Stimulated activated CD4-positive, alpha-beta T cell treated with anti-CD3 and anti-CD28 coated beads, Interleukin-12 subunit alpha, Interleukin-12 subunit beta, amount 100 ng/mL, for 4 hours (primary cell): Measurements from ENCODE around the gene YY1.
"Not testable (repeated sequence)": the region's sequence is repeated elsewhere in the genome, so short reads cannot be mapped to it uniquely, and the experiment has no call there.

Experiments
- DNase-seq: peaks from one replicate; pipeline ENCODE4 v3.0.0-alpha.2; 2020

YY1 gene

DNA sequence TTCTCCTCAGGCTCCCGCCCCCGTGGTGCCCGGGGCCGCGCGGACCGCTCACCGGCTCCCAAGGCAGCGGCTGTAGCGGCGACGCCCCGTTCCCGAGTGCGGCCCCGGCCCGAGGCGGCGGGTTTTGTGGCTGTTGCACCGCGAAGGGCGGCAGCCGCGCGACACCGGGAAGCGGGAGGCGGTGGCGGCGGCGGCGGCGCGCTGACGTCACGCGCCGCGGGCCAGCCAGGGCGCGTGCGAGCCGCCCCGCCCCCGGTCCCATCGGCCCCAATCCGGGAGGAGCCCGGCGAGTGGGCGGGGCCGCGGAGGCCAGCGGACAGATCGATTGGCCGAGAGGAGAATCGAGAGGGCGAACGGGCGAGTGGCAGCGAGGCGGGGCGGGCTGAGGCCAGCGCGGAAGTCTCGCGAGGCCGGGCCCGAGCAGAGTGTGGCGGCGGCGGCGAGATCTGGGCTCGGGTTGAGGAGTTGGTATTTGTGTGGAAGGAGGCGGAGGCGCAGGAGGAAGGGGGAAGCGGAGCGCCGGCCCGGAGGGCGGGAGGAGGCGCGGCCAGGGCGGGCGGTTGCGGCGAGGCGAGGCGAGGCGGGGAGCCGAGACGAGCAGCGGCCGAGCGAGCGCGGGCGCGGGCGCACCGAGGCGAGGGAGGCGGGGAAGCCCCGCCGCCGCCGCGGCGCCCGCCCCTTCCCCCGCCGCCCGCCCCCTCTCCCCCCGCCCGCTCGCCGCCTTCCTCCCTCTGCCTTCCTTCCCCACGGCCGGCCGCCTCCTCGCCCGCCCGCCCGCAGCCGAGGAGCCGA, at the start of gene YY1:
YY1 (plus strand) TSS at position 726 of the 792 bp plus-strand sequence. CDS start 101 bp downstream, outside the sequence.
- peak; percentile 99 for DNase-seq

GRCh38 chr14:100190126-100190525, 48.8 kb upstream of the YY1 start:
- DNase-seq: no peak

DNA sequence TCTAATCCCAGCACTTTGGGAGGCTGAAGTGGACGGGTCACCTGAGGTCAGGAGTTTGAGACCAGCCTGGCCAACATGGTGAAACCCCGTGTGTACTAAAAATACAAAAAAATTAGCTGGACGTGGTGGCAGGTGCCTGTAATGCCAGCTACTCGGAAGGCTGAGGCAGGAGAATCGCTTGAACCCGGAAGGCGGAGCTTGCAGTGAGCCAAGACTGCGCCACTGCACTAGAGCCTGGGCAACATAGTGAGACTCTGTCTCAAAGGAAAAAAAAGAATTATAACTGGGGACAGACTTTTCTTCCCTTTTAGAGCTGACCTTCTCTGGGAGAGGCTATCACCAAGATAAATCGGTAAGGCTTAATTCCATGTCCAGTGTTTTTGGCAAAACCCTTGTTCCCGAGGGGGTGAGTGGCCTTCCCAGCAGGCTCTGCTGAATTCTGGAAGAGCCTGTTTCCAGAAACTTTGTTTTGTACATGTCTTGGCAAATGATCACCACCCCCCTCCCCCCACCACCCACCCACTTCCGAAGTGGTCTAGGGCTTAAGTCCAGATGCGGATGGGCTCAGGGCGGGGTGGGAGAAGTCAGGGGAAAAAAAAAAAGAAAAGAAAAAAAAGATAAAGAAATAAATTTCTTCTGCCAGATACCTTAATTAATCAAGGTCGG, 47.2 kb upstream of the YY1 start:
- no peak for DNase-seq

- DNase-seq: no peak
Measured at GRCh38 chr14:100192250-100192671, 46.7 kb upstream of the YY1 start.

DNA sequence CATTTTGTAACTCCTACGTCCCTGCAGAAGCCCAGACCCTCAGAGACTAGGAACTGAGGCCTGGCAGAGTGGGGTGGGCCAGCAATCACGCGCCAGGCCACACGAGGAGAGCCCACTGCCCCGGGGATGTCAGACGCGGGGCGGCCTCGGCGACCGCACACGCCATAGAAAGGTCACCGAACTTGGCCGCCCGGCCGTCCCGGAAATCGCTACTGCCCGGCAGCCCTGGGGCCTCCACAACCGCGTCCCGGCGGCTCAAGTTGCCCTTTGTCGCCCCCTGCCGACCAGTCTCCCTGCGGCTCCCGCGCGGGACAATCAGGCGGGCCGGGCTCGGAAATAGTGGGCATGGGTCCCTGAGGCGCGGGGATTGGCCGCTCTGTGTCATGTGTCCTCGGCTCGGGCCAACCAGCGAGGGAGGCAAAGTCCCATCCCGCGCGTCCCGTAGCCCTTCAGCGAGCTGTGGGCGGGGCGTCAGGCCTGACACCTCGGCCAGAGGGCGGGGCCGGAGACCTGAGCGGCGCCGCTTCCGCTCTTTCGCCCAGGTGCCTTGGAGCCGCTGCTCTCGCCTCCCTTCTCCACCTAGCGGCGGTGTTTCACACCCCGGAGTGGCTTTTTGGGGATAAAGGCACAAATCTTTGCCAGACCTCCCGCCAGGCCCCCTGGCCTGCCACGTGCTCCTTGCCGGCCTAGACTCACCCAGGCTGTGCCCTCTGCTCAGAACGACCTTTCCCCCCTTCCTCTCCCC, 46.1 kb upstream of the YY1 start:
- DNase-seq: peak; percentile 99

- DNase-seq: no peak
Measured at GRCh38 chr14:100193417-100194357, 45.3 kb upstream of the YY1 start.

DNA sequence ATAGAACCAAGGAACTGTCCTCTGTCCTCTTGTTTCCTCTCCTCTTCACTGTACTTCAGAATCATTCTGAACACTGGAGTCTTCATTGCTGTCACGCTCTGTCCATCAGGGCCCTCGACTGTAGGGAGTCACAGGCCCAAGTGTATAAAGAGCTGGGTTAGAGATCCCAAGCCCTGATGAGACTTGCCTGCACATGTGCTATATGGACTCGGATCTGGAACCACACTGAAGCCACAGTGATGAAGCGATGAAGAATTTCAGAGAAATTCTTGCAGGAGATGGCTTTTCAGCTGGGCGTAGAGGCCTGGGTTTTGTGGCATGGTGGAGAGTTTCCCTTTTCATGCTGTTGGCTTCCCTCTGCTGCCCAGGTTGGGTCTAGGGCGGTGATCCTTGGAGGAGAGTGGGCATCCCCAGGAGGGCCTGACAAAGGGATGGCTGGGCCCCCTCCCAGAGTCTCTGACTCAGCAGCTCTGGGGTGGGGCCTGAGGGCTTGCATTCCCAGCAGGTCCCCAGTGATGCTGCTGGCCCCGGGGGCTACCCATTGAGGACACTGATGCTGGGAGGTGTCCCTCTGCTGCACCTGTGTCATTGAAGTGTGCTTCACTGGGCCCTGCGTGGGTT, 39.6 kb upstream of the YY1 start:
- no peak for DNase-seq

DNA sequence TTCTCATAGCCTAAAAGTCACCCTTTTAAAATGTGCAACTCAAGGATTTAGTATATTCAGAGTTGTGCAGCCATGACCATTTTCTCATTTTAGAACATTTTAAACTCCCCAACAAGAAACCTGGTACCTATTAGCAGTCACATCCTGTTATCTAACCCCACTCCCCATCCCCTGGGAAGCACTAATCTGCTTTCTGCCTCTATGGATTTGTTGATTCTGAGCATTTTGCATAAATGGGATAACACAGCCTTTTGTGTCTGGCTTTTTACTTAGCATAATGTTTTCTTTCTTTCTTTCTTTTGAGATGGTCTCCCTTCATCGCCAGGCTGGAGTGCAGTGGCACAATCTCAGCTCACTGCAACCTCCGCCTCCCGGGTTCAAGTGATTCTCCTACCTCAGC, 38.6 kb upstream of the YY1 start:
- no peak for DNase-seq

DNA sequence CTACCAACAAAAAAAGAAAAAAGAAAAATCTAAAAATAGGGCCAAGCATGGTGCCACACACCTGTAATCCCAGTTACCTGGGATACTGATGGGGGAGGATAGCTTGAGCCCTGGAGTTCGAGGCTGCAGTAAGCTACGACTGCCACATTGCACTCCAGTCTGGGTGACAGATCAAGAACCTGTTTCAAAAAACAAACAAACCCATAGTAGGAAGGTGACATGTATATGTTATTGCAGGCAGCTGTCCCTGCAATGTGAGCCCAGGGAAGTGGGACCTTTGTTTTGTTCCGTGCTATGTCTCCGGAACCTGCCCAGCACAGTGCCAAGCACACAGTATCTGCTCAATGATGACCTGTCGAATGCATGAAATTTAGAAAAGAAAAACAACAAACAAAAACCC, 37.2 kb upstream of the YY1 start:
- DNase-seq: no peak

- no peak for DNase-seq
Measured at GRCh38 chr14:100202712-100203111, 36.2 kb upstream of the YY1 start.

DNA sequence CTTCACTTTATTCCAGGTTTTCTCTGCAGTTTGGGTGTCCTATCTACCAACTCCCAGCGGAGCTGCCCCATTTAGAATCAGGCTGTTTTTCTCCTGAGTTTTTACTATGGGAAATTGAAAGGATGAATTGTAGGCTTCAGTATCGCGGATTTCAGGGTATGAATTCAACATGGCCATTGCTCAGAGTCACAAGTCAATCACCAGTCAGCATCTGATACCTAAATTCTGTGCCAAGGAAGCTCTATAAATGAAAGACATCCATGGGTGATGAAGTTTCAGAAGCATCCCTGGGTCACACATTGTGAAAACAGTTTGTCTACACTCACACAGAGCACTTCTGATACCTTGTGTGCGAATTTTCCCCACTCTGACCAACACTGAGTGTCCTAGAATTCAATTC, 35.8 kb upstream of the YY1 start:
- no peak for DNase-seq

DNA sequence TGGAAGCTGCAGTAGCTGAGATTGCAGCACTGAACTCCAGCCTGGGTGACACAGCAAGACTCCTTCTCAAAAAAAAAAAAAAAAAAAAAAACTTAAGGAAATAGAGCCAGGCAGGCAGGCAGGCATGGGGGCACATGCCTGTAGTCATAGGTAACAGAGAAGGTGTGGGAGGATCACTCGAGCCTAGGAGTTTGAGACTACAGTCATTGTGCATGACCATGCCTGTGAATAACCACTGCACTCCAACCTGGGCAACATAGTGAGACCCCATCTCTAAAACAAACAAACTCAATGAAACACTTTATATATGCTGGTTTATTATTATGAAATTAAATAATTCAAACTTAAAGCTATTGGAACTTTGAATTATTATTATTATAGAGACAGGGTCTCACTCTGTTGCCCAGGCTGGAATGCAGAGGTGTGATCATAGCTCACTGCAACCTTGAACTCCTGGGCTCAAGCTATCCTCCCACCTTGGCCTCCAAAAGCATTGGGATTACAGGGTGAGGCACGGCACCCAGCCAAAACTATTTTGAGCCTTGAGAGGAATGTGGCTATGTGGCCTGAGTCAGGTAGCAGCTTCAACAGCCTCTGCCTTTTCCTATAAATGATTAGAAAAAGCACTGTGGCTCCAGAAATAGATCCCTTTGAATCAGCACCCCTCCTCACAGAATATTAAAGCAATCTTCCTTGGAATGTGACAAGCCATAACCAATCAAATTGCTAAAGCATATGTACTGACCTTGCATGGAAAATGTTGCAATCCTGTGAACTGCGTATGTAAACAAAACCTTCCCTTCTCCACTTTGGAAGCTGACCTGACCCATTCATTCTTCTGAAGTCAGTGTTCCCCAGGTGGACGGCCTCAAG, 34.7 kb upstream of the YY1 start:
- DNase-seq: no peak

DNA sequence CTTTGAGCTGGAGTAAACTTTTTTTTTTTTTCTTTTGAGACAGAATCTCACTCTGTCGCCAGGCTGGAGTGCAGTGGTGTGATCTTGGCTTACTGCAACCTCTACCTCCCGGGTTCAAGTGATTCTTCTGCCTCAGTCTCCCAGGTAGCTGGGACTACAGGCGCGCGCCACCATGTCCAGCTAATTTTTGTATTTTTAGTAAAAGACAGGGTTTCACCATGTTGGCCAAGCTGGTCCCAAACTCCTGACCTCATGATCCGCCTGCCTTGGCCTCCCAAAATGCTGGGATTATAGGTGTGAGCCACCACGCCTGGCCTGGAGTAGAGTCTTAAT, 34.1 kb upstream of the YY1 start:
- not testable (repeated sequence) for DNase-seq

- not testable (repeated sequence) for DNase-seq
Measured at GRCh38 chr14:100207588-100207987, 31.4 kb upstream of the YY1 start.

GRCh38 chr14:100208136-100208535, 30.8 kb upstream of the YY1 start:
- DNase-seq: not testable (repeated sequence)

DNA sequence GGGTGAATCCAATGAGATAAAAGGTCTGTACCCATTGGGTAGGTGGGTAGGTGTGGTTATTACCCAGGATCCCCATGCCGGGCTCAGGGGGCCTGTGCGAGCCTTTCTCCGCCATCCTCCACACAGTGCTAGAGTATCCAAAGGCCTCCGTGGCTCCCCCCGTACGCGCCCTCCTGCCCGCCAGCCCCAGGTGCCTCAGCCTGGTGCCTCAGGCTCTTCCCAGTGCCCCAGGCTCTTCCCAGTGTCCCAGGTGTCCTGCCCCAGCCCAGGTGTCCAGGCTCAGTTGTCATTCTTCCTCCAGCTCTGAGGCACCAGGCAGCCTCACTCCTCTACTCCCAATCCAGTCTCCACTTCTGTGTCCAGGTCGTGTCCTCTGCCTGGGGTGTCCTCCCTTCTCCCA, 27.6 kb upstream of the YY1 start:
- DNase-seq: no peak

- no peak for DNase-seq
Measured at GRCh38 chr14:100211893-100212292, 27.1 kb upstream of the YY1 start.

DNA sequence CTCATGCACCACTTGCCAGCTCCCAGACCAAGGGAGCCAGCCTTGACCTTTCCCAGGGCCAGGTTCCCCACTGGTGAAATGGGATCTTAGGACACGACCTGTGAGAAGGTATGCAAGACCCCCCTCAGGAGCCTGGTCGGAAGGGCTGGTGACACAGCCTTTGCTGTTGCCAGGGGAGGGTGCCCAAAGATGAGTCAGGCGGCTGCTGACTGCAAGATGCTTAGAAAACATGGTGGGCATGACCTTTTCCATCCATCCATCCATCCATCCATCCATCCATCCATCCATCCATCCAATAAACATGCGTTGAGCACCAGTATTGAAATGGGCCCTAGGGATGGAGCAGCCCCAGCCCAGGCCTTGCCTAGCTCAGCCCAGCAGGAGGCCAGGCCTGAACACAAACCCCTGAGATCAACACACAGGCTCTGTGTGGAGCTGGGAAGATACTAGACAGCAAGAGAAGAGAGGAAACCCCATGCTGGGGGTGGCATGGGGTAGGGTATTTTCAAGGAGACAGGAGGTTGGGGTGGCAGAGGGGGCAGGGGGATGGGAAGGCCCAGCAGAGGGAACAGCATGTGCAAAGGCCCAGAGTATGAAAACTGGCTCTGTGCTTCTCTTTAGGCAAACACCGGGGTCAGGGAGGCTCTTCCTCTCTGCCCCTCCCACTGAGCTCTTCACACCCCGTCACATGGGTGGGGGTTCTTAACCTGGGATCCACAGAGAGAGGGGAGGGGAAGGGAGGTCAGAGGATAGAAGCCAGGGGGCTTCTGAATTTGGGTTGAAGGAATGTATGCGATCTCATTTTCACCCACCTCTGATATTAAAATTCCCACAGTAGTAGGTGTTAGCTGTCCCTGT, 26.2 kb upstream of the YY1 start:
- DNase-seq: no peak

DNA sequence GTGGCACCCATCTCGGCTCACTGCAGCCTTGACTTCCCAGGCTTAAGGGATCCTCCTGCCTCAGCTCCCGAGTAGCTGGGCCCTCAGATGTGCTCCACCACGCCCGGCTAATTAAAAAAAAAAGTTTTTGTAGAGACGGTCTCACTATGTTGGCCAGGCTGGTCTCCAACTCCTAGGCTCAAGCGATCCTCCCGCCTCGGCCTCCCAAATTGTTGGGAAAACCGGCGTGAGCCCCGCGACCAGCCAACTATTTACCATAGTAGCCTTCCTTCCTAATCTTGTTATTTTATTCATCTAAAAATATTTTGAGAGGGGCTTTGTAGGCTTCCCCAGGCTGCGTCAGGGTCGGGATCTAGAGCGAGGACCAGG, 25.4 kb upstream of the YY1 start:
- DNase-seq: no peak
